ENCODE data around the gene TSACC. TPM values are rescaled to one million over a fixed set of nuclear protein-coding genes. Genes with fewer than 3 reads are reported as not detected.
"Not testable (repeated sequence)": the region's sequence is repeated elsewhere in the genome, so short reads cannot be mapped to it uniquely, and the experiment has no call there.

The TSACC gene
- total RNA-seq, 1 experiment from 2014 or later = not detected

GRCh38 chr1:156344409-156344808 is 6.1 kb downstream of the TSACC start:
- no peak for TF ChIP-seq EZH2 (IDR thresholded peaks at IDR 0.05; ENCODE audit: borderline replicate concordance, low read depth, low read length, poor library complexity, severe bottlenecking)
- TF ChIP-seq, protein P1, sequence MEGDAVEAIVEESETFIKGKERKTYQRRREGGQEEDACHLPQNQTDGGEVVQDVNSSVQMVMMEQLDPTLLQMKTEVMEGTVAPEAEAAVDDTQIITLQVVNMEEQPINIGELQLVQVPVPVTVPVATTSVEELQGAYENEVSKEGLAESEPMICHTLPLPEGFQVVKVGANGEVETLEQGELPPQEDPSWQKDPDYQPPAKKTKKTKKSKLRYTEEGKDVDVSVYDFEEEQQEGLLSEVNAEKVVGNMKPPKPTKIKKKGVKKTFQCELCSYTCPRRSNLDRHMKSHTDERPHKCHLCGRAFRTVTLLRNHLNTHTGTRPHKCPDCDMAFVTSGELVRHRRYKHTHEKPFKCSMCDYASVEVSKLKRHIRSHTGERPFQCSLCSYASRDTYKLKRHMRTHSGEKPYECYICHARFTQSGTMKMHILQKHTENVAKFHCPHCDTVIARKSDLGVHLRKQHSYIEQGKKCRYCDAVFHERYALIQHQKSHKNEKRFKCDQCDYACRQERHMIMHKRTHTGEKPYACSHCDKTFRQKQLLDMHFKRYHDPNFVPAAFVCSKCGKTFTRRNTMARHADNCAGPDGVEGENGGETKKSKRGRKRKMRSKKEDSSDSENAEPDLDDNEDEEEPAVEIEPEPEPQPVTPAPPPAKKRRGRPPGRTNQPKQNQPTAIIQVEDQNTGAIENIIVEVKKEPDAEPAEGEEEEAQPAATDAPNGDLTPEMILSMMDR (conservative IDR thresholded peaks at IDR 0.05; ENCODE audit: low read depth, low read length) = no peak
- H3K27ac ChIP-seq (ENCODE audit: low read depth, low read length, poor library complexity, severe bottlenecking) = no peak overlapping the region
- H3K4me1 ChIP-seq (ENCODE audit: insufficient read depth, low read length, poor library complexity, severe bottlenecking) = no peaks in the 10 kb centered on the region
- H3K4me3 ChIP-seq (ENCODE audit: low read depth, low read length, poor library complexity, severe bottlenecking) = no peak overlapping the region
- DNase-seq (ENCODE audit: low spot score) = no peak
- ChIA-PET CTCF (interaction anchor here (1.1 kb wide), 1 partner anchor 14 kb away, joined by 3 read pairs; no protein-coding TSS in a partner anchor), POLR2A (ENCODE audit: low non-redundant PET) (interaction anchor here (0.6 kb wide), 1 partner anchor 85 kb away, joined by 4 read pairs; no protein-coding TSS in a partner anchor)
- H3K36me3 ChIP-seq (ENCODE audit: insufficient read depth, low read length, poor library complexity, severe bottlenecking) = no peaks in the 10 kb centered on the region
- intact Hi-C loops (cut with micrococcal nuclease; ENCODE audit: unreplicated experiment) = no loop called here
- no peaks in the 10 kb centered on the region for H3K27me3 ChIP-seq (replicated peaks; ENCODE audit: insufficient read depth, low read depth, low read length, poor library complexity)
- H3K9me3 ChIP-seq (ENCODE audit: low read depth, low read length, poor library complexity, severe bottlenecking) = no peaks in the 10 kb centered on the region
- BruUV-seq (replicated peaks) = no TSS peak

DNA sequence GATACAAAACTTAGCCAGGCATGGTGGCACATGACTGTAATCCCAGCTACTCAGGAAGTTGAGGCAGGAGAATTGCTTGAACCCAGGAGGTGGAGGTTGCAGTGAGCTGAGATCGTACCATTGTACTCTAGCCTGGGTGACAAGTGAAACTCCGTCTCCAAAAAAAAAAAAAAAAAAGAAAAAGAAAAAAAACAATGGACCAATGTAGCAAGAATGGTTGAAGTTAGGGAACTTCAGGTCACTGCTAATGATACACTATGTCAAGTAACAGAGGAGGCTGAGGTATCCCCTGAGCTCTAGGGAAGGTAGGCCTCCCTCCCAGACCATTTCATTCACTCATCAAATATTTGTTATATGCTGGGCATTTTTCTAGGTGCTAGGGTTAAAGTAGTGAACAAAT is 7.7 kb downstream of the TSACC start:
- H3K27me3 ChIP-seq (replicated peaks; ENCODE audit: insufficient read depth, low read depth, low read length, poor library complexity); H3K4me1 ChIP-seq (ENCODE audit: insufficient read depth, low read length, poor library complexity, severe bottlenecking); POLR2A ChIA-PET (ENCODE audit: low non-redundant PET); H3K27ac ChIP-seq (ENCODE audit: low read depth, low read length, poor library complexity, severe bottlenecking); H3K9me3 ChIP-seq (ENCODE audit: low read depth, low read length, poor library complexity, severe bottlenecking); DNase-seq (ENCODE audit: low spot score); BruUV-seq (replicated peaks); intact Hi-C loops (cut with micrococcal nuclease; ENCODE audit: unreplicated experiment); H3K36me3 ChIP-seq (ENCODE audit: insufficient read depth, low read length, poor library complexity, severe bottlenecking); H3K4me3 ChIP-seq (ENCODE audit: low read depth, low read length, poor library complexity, severe bottlenecking): not testable (repeated sequence)
- CTCF ChIA-PET = interaction anchor here (0.6 kb wide), 1 partner anchor 203 kb away, joined by 3 read pairs; no protein-coding TSS in a partner anchor

DNA sequence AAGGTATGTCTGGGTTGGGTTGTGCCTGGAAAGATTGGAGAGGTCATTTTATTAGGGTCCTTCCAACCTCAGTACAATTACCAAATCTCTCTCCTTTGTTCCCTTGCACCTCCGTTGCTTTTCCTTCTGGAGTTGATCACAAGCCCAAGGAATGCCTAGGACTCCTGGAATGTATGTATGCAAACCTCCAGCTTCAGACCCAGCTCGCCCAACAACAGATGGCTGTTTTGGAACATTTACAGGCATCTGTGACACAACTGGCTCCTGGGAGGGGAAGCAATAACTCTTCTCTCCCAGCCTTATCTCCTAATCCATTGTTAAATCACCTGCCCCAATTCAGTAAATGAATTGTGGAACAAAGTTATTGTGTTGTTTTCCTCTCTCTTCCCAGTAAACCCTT is 8.3 kb downstream of the TSACC start:
- BruUV-seq (replicated peaks) = no TSS peak
- Histone ChIP-seq H3K36me3 (ENCODE audit: insufficient read depth, low read length, poor library complexity, severe bottlenecking) (no peaks in the 10 kb centered on the region), H3K9me3 (ENCODE audit: low read depth, low read length, poor library complexity, severe bottlenecking) (no peaks in the 10 kb centered on the region), H3K4me3 (ENCODE audit: low read depth, low read length, poor library complexity, severe bottlenecking) (no peak overlapping the region), H3K27ac (ENCODE audit: low read depth, low read length, poor library complexity, severe bottlenecking) (no peak overlapping the region), H3K27me3 (replicated peaks; ENCODE audit: insufficient read depth, low read depth, low read length, poor library complexity) (no peaks in the 10 kb centered on the region), H3K4me1 (ENCODE audit: insufficient read depth, low read length, poor library complexity, severe bottlenecking) (no peaks in the 10 kb centered on the region)
- ChIA-PET POLR2A (ENCODE audit: low non-redundant PET) (no interaction called here), CTCF (no interaction called here)
- TF ChIP-seq EZH2 (IDR thresholded peaks at IDR 0.05; ENCODE audit: borderline replicate concordance, low read depth, low read length, poor library complexity, severe bottlenecking) = no peak
- TF ChIP-seq, protein P1 (conservative IDR thresholded peaks at IDR 0.05; ENCODE audit: low read depth, low read length) = no peak
- intact Hi-C loops (cut with micrococcal nuclease; ENCODE audit: unreplicated experiment) = no loop called here
- no peak for DNase-seq (ENCODE audit: low spot score)

DNA sequence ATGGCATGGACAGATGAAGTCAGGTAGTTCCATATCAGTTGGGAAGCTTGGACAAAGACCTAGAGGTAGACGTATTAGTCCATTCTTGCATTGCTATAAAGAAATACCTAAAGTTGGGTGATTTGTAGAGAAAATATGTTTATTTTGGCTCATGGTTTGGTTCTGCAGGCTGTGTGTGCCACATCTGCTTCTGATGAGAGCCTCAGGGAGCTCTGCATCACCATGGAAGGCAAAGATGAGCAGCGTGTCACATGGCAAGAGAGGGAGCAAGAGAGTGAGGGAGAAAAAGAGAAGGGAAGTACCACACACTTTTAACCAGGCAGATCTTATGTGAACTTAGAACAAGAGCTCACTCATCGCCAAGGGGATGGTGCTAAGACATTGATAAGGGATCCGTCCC is 9.0 kb downstream of the TSACC start:
- DNase-seq (ENCODE audit: low spot score) = no peak
- intact Hi-C loops (cut with micrococcal nuclease; ENCODE audit: unreplicated experiment) = no loop called here
- CTCF ChIA-PET = no interaction called here
- TF ChIP-seq EZH2 (IDR thresholded peaks at IDR 0.05; ENCODE audit: borderline replicate concordance, low read depth, low read length, poor library complexity, severe bottlenecking) = no peak
- TF ChIP-seq, protein P1 (conservative IDR thresholded peaks at IDR 0.05; ENCODE audit: low read depth, low read length) = no peak
- no peaks in the 10 kb centered on the region for H3K4me1 ChIP-seq (ENCODE audit: insufficient read depth, low read length, poor library complexity, severe bottlenecking)
- H3K36me3 ChIP-seq (ENCODE audit: insufficient read depth, low read length, poor library complexity, severe bottlenecking) = no peaks in the 10 kb centered on the region
- H3K4me3 ChIP-seq (ENCODE audit: low read depth, low read length, poor library complexity, severe bottlenecking) = no peak overlapping the region
- H3K27ac ChIP-seq (ENCODE audit: low read depth, low read length, poor library complexity, severe bottlenecking) = no peak overlapping the region
- no peaks in the 10 kb centered on the region for H3K27me3 ChIP-seq (replicated peaks; ENCODE audit: insufficient read depth, low read depth, low read length, poor library complexity)
- no peaks in the 10 kb centered on the region for H3K9me3 ChIP-seq (ENCODE audit: low read depth, low read length, poor library complexity, severe bottlenecking)
- POLR2A ChIA-PET (ENCODE audit: low non-redundant PET) = no interaction called here
- BruUV-seq (replicated peaks) = no TSS peak

DNA sequence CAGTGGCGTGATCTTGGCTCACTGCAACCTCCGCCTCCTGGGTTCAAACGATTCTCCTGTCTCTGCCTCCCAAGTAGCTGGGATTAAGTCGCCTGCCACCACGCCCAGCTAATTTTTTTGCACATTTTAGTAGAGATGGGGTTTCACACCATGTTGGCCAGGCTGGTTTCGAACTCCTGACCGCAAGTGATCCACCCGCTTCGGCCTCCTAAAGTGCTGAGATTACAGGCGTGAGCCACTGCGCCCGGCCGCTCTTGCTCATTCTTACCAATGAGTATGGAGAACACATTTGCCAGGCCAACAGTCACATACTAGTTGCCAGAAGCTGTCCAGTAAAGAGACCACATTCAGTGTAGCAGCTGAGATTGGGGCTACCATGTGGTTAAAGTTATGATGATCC is 14.2 kb downstream of the TSACC start:
- H3K9me3 ChIP-seq (ENCODE audit: low read depth, low read length, poor library complexity, severe bottlenecking); H3K36me3 ChIP-seq (ENCODE audit: insufficient read depth, low read length, poor library complexity, severe bottlenecking); BruUV-seq (replicated peaks); DNase-seq (ENCODE audit: low spot score); H3K4me3 ChIP-seq (ENCODE audit: low read depth, low read length, poor library complexity, severe bottlenecking); POLR2A ChIA-PET (ENCODE audit: low non-redundant PET); intact Hi-C loops (cut with micrococcal nuclease; ENCODE audit: unreplicated experiment); H3K27ac ChIP-seq (ENCODE audit: low read depth, low read length, poor library complexity, severe bottlenecking); H3K27me3 ChIP-seq (replicated peaks; ENCODE audit: insufficient read depth, low read depth, low read length, poor library complexity); H3K4me1 ChIP-seq (ENCODE audit: insufficient read depth, low read length, poor library complexity, severe bottlenecking): not testable (repeated sequence)
- CTCF ChIA-PET = interaction anchor here (1.3 kb wide), 1 partner anchor 33 kb away, joined by 3 read pairs; no protein-coding TSS in a partner anchor
